Pancreas (tissue), 10 donors: ENCODE measurements around the gene MLN. TPM values are rescaled to one million over a fixed set of nuclear protein-coding genes. Genes with fewer than 3 reads are reported as not detected.

Source experiments
- ATAC-seq, 4 donors: fragments of 200-7000 bp; cut with Tn5 transposase; one replicate each; pipeline versions ENCODE4 v1.8.0 to v1.9.1; 2020; ENCODE audit warnings: mild to moderate bottlenecking in 4 of 4, moderate library complexity in 4 of 4
- DNase-seq, 6 donors: peaks; one replicate each; pipeline ENCODE4 v3.0.0-alpha.2; 2020
- FAIRE-seq: peaks from 2 replicates; lab custom pipeline; 2012; peaks lifted over from hg19 to GRCh38; lab: Jason Lieb, UNC
- H3K27ac ChIP-seq, 4 donors: fragments of 200-600 bp; sonication (generic); 1 replicate in 3 of 4; 2 replicates in 1 of 4; pipeline versions ENCODE4 v1.5.0 to v1.8.0; 2020
- H3K27me3 ChIP-seq, 4 donors: fragments of 200-600 bp; one replicate each; pipeline ENCODE4 v1.8.0; 2021
- H3K36me3 ChIP-seq, 3 donors: fragments of 200-600 bp; sonication (generic) in 1 of 3; one replicate each; pipeline versions ENCODE4 v1.5.0 to v1.8.0; 2020 to 2021
- H3K4me1 ChIP-seq, 3 donors: fragments of 200-600 bp; one replicate each; pipeline ENCODE4 v1.8.0; 2021
- H3K4me3 ChIP-seq, 4 donors: fragments of 200-600 bp; sonication (generic) in 2 of 4; one replicate each; pipeline versions ENCODE4 v1.5.0 to v1.8.0; 2020 to 2021
- H3K9me3 ChIP-seq, 4 donors: fragments of 200-600 bp; one replicate each; pipeline ENCODE4 v1.8.0; 2021
- WGBS, 2 donors: extraction: QIAGEN DNeasy Blood & Tissue Kit; methylation state at CpG; one replicate each; pipeline ENCODE4 v1.1.7; 2013; 5-methylcytosine and 5-hydroxymethylcytosine counted together
- intact Hi-C, 3 donors: fragments of 100-400 bp; cut with DNase I; formaldehyde crosslinking; loops; one replicate each; pipeline versions ENCODE4 v1.11.1 to v1.14.2; 2022
- polyA plus RNA-seq, 2 donors: library from polyadenylated mRNA; stranded (reverse); fragments of 200-250 nt; gene quantifications; one replicate each; pipeline ENCODE4 v1.2.3, GENCODE V29; 2013
- total RNA-seq, 6 donors: library from RNA; stranded (reverse); fragmentation: NEBNext Ultra II Directional in 4 of 6; extraction: Animal tissue kit (Norgen Biotek cat#: 25700) in 4 of 6; gene quantifications; one replicate each; pipeline versions ENCODE4 v1.2.1 to v1.2.4, GENCODE V29; 2021 to 2023
- TF ChIP-seq, protein P1 (sequence below), 4 donors: fragments of 200-600 bp; sonication (generic) in 3 of 4; IDR thresholded peaks; one replicate each; pipeline versions ENCODE4 v1.5.0 to v1.8.0; 2021; ENCODE audit warnings: antibody characterized with exemption in 4 of 4
- donor health status: healthy with polysubstance abuse.
- donor health status: DM: no; HTN: no; CAD: no; lungs with moderate emphysema.
- donor health status: DM: no; HTN: no; CAD: no.
- donor health status: control.
- donor health status: control.
- donor health status: Bipolar disorder and iron deficiency.
- donor health status: DM: yes; HTN: yes; CAD: no.
- donor health status: DM: no; HTN: no; CAD: no.
- donor health status: DM: no; HTN: no; CAD: no.
- donor health status: DM: yes; HTN: yes; CAD: no.

MLN gene
- total and polyA plus RNA-seq, 8 donors: not detected

DNA sequence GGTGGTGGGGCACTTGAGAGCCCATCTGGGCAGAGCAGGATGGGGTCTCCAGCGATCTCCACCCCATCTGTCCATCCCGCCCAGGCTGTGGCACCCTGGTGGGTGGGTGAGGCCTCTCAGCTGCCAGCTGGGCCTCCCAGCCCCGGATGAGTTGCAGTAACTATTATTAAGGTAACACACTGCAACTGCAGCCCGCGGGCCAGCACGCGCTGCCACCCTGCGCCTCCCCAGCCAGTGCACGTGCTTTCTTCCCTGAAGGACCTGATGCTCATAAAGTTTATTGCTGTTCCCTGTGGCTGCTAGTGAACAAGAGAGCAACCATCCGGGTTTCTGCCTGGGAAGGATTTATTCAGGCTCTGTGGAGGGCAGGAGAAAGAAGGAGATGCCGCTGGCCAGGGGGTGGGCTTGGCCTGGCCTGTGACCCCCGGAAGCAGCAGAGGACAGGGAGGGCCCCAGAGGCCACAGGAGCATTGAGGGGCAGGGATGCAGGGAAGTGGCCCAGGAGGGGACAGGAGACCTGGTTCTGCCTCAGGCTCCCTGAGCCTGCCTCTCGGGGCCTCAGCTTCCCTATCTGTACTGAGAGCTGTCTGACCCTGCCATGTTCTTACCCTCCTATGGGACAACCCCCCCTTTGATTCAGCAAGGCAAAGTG, 58.8 kb downstream of the MLN start:
- peak in 1 of 6 donors; percentile 54 for DNase-seq
- peaks cover 0 to 14% (median 13%) of the 10 kb centered on the region in 3 donors for H3K4me1 ChIP-seq
- H3K4me3 ChIP-seq: no peak overlapping the region
- no peaks in the 10 kb centered on the region for H3K9me3 ChIP-seq
- H3K27me3 ChIP-seq: no peaks in the 10 kb centered on the region
- 76 to 79% methylated on average over 13 of the region's 13 CpGs for WGBS, 2 donors
- intact Hi-C loops: no loop called here
- FAIRE-seq: no peak
- TF ChIP-seq, protein P1, sequence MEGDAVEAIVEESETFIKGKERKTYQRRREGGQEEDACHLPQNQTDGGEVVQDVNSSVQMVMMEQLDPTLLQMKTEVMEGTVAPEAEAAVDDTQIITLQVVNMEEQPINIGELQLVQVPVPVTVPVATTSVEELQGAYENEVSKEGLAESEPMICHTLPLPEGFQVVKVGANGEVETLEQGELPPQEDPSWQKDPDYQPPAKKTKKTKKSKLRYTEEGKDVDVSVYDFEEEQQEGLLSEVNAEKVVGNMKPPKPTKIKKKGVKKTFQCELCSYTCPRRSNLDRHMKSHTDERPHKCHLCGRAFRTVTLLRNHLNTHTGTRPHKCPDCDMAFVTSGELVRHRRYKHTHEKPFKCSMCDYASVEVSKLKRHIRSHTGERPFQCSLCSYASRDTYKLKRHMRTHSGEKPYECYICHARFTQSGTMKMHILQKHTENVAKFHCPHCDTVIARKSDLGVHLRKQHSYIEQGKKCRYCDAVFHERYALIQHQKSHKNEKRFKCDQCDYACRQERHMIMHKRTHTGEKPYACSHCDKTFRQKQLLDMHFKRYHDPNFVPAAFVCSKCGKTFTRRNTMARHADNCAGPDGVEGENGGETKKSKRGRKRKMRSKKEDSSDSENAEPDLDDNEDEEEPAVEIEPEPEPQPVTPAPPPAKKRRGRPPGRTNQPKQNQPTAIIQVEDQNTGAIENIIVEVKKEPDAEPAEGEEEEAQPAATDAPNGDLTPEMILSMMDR (IDR thresholded peaks at IDR 0.05): no peak
- no peak for ATAC-seq
- no peaks in the 10 kb centered on the region for H3K36me3 ChIP-seq
- H3K27ac ChIP-seq: peak overlapping the region in 1 of 4 donors; percentile 45

Other genes with a start within 250 kb of the MLN start
- 10 to 100 TPM in 1 of 6 donors, 1 to 10 TPM in 5; 5.6 to 11.2 (median 6.9) TPM for gene BAK1, start 223.7 kb downstream of the MLN start, total RNA-seq
- gene BAK1, start 223.7 kb downstream of the MLN start, polyA plus RNA-seq: 1 to 10 TPM; 7.2 to 7.7 TPM
- gene ITPR3, start 182.7 kb downstream of the MLN start, total RNA-seq: 10 to 100 TPM in 5 of 6 donors, 1 to 10 TPM in 1; 9.1 to 20.3 (median 11.4) TPM
- 10 to 100 TPM; 13.7 to 15.3 TPM for gene ITPR3, start 182.7 kb downstream of the MLN start, polyA plus RNA-seq
- gene UQCC2, start 92.3 kb downstream of the MLN start, total RNA-seq: 10 to 100 TPM; 13.9 to 32.1 (median 23.3) TPM
- 10 to 100 TPM; 40.2 to 58.9 TPM for gene UQCC2, start 92.3 kb downstream of the MLN start, polyA plus RNA-seq
- gene IP6K3, start 57.1 kb downstream of the MLN start, total RNA-seq: under 1 TPM; 0.12 to 0.69 (median 0.38) TPM
- gene IP6K3, start 57.1 kb downstream of the MLN start, polyA plus RNA-seq: under 1 TPM; 0.19 to 0.49 TPM
- 10 to 100 TPM; 23.4 to 34.5 (median 27.8) TPM for gene LEMD2, start 14.9 kb downstream of the MLN start, total RNA-seq
- gene LEMD2, start 14.9 kb downstream of the MLN start, polyA plus RNA-seq: 10 to 100 TPM; 46.0 to 59.4 TPM